Stimulated activated CD8-positive, alpha-beta memory T cell treated with anti-CD3 and anti-CD28 coated beads, Interleukin-15, amount 100 ng/mL, for 48 hours (primary cell): ENCODE results near the gene AIPL1.

Source experiments
- DNase-seq, 2 donors: peaks; one replicate each; pipeline ENCODE4 v3.0.0-alpha.2; 2020; ENCODE audit warnings: low read depth in 2 of 2

The AIPL1 gene

GRCh38 chr17:6449307-6449706 lies 14.4 kb upstream of the AIPL1 start:
- DNase-seq: no peak

GRCh38 chr17:6448473-6448872 lies 13.6 kb upstream of the AIPL1 start:
- no peak for DNase-seq

- DNase-seq: no peak
Measured at GRCh38 chr17:6446516-6447100, 11.7 kb upstream of the AIPL1 start.

GRCh38 chr17:6444571-6445335 lies 9.8 kb upstream of the AIPL1 start:
- no peak for DNase-seq

- peak; percentile 90 to 92 for DNase-seq
Measured at GRCh38 chr17:6443692-6444570, 9.0 kb upstream of the AIPL1 start, which contains the start of gene PIMREG. Gene PIMREG, plus strand, starts transcription at chr17:6444455. Its CDS starts 656 bp downstream, at chr17:6445111.

GRCh38 chr17:6442775-6443174 lies 7.9 kb upstream of the AIPL1 start:
- no peak for DNase-seq

- no peak for DNase-seq
Measured at GRCh38 chr17:6439951-6440350, 5.0 kb upstream of the AIPL1 start.

- no peak for DNase-seq
Measured at GRCh38 chr17:6437956-6438355, 3.0 kb upstream of the AIPL1 start.

- DNase-seq: no peak
Measured at GRCh38 chr17:6437466-6437865, 2.5 kb upstream of the AIPL1 start.

GRCh38 chr17:6435968-6436367 lies 1.0 kb upstream of the AIPL1 start:
- peak in 1 of 2 donors; percentile 31 for DNase-seq

- no peak for DNase-seq
Measured at GRCh38 chr17:6430769-6431168, 4.2 kb downstream of the AIPL1 start.

GRCh38 chr17:6429266-6429665 lies 5.7 kb downstream of the AIPL1 start:
- no peak for DNase-seq

- no peak for DNase-seq
Measured at GRCh38 chr17:6428207-6428965, 6.5 kb downstream of the AIPL1 start.

GRCh38 chr17:6427279-6427781 lies 7.6 kb downstream of the AIPL1 start:
- DNase-seq: peak; percentile 18 to 30

GRCh38 chr17:6426356-6427101 lies 8.4 kb downstream of the AIPL1 start:
- no peak for DNase-seq

GRCh38 chr17:6425407-6425806 lies 9.5 kb downstream of the AIPL1 start:
- DNase-seq: no peak

GRCh38 chr17:6423931-6424330 lies 11.0 kb downstream of the AIPL1 start:
- no peak for DNase-seq

GRCh38 chr17:6422654-6423241 lies 12.2 kb downstream of the AIPL1 start:
- no peak for DNase-seq

GRCh38 chr17:6421700-6422604 lies 13.0 kb downstream of the AIPL1 start:
- DNase-seq: peak; percentile 47 to 49
